Hepatocyte (in vitro differentiated cells): ENCODE results near the gene EHD1.
A peak's percentile ranks its signal among the peaks of the same experiment; 100 is the strongest.

Experiments used
- CTCF ChIP-seq: fragments of 200-600 bp; sonication (generic); IDR thresholded peaks from 2 replicates; pipeline ENCODE4 v1.5.1; 2016; ENCODE audit warnings: antibody characterized with exemption, mild to moderate bottlenecking; ENCODE audit not compliant: poor library complexity
- EZH2phosphoT487 ChIP-seq: fragments of 200-600 bp; sonication (generic); IDR thresholded peaks from one replicate; pipeline ENCODE4 v1.6.1; 2018; ENCODE audit warnings: antibody characterized with exemption, mild to moderate bottlenecking, low read depth, moderate library complexity; ENCODE audit not compliant: unreplicated experiment, severe bottlenecking

GRCh38 chr11:64878494-64879243 is at the start of gene EHD1:
- TF ChIP-seq CTCF (peak; percentile 64), EZH2phosphoT487 (no peak)
